IPS-15b (cell line): ENCODE data around the gene KIF1B.
A peak's percentile ranks its signal among the peaks of the same experiment; 100 is the strongest.

Experiments
- H3K27me3 ChIP-seq: one replicate; pipeline ENCODE4 v1.6.1; 2013; ENCODE audit warnings: low read length; ENCODE audit not compliant: control insufficient read depth, insufficient read depth
- H3K36me3 ChIP-seq: one replicate; pipeline ENCODE4 v1.6.1; 2013; ENCODE audit warnings: low read length; ENCODE audit not compliant: control insufficient read depth, insufficient read depth
- H3K4me1 ChIP-seq: one replicate; pipeline ENCODE4 v1.6.1; 2013; ENCODE audit warnings: mild to moderate bottlenecking, low read length; ENCODE audit not compliant: control insufficient read depth, insufficient read depth
- H3K4me3 ChIP-seq: one replicate; pipeline ENCODE4 v1.5.1; 2013; ENCODE audit warnings: low read depth, low read length
- H3K9ac ChIP-seq: one replicate; pipeline ENCODE4 v1.6.1; 2013; ENCODE audit warnings: low read depth, mild to moderate bottlenecking, low read length
- H3K9me3 ChIP-seq: one replicate; pipeline ENCODE4 v1.6.1; 2013; ENCODE audit warnings: mild to moderate bottlenecking, low read length; ENCODE audit not compliant: control insufficient read depth, insufficient read depth

KIF1B gene, protein sequence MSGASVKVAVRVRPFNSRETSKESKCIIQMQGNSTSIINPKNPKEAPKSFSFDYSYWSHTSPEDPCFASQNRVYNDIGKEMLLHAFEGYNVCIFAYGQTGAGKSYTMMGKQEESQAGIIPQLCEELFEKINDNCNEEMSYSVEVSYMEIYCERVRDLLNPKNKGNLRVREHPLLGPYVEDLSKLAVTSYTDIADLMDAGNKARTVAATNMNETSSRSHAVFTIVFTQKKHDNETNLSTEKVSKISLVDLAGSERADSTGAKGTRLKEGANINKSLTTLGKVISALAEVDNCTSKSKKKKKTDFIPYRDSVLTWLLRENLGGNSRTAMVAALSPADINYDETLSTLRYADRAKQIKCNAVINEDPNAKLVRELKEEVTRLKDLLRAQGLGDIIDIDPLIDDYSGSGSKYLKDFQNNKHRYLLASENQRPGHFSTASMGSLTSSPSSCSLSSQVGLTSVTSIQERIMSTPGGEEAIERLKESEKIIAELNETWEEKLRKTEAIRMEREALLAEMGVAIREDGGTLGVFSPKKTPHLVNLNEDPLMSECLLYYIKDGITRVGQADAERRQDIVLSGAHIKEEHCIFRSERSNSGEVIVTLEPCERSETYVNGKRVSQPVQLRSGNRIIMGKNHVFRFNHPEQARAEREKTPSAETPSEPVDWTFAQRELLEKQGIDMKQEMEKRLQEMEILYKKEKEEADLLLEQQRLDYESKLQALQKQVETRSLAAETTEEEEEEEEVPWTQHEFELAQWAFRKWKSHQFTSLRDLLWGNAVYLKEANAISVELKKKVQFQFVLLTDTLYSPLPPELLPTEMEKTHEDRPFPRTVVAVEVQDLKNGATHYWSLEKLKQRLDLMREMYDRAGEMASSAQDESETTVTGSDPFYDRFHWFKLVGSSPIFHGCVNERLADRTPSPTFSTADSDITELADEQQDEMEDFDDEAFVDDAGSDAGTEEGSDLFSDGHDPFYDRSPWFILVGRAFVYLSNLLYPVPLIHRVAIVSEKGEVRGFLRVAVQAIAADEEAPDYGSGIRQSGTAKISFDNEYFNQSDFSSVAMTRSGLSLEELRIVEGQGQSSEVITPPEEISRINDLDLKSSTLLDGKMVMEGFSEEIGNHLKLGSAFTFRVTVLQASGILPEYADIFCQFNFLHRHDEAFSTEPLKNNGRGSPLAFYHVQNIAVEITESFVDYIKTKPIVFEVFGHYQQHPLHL (N-terminal part only)

DNA sequence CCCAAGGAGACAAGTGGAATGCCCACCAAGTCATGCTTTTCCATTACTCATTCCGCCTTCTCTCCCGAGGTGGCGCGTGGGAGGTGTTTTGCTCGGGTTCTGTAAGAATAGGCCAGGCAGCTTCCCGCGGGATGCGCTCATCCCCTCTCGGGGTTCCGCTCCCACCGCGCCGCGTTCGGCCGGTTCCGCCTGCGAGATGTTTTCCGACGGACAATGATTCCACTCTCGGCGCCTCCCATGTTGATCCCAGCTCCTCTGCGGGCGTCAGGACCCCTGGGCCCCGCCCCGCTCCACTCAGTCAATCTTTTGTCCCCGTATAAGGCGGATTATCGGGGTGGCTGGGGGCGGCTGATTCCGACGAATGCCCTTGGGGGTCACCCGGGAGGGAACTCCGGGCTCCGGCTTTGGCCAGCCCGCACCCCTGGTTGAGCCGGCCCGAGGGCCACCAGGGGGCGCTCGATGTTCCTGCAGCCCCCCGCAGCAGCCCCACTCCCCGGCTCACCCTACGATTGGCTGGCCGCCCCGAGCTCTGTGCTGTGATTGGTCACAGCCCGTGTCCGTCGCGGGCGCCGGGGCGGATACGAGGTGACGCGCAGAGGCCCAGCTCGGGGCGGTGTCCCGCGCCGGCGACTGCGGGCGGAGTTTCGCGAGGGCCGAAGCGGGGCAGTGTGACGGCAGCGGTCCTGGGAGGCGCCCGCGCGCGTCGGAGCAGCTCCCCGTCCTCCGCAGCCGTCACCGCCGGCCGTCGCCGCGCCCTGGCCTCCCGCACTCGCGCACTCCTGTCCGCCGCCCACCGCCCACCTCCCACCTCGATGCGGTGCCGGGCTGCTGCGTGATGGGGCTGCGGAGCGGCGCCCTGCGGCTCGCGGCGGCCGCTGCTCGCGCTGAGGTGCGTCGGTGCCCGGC lies at the start of gene KIF1B:
Gene KIF1B, plus strand, starts transcription at position 666 of the 906 bp plus-strand sequence. CDS start 21,759 bp downstream, outside the sequence.
- no peaks in the 10 kb centered on the region for H3K36me3 ChIP-seq
- peak within 1 kb of the TSS; percentile 96 for H3K4me3 ChIP-seq
- peaks cover 12% of the 10 kb centered on the region for H3K4me1 ChIP-seq
- no peaks in the 10 kb centered on the region for H3K9me3 ChIP-seq
- no peaks in the 10 kb centered on the region for H3K27me3 ChIP-seq
- H3K9ac ChIP-seq: peak within 1 kb of the TSS; percentile 89

DNA sequence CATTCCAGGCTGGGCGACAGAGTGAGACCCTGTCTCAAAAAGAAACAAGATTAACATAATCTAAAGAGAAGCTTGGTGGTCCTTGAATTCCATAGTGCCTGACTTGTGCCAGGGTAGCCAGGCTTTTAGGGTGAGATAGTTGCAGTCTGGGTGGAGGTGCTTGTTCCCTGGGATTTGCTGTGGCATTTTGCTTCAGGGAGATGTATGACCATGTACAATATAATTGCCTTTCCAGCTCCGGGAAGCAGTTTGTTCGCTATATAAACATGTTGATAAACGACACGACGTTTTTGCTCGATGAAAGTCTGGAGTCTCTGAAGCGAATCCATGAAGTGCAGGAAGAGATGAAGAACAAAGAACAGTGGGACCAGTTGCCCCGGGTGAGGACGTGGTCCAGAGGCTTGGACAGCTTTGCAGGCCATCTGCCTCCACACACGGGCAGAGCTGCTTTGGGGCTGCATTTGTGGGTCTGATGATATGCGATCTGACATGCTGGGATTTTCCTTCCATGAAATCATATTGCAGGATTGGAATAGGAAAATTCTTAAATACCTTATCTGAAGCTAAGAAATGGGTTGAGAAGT lies 49.4 kb upstream of the KIF1B start:
- Histone ChIP-seq H3K4me3 (no peak overlapping the region), H3K36me3 (peaks cover 11% of the 10 kb centered on the region), H3K27me3 (no peaks in the 10 kb centered on the region), H3K4me1 (no peaks in the 10 kb centered on the region), H3K9ac (no peak overlapping the region), H3K9me3 (no peaks in the 10 kb centered on the region)

DNA sequence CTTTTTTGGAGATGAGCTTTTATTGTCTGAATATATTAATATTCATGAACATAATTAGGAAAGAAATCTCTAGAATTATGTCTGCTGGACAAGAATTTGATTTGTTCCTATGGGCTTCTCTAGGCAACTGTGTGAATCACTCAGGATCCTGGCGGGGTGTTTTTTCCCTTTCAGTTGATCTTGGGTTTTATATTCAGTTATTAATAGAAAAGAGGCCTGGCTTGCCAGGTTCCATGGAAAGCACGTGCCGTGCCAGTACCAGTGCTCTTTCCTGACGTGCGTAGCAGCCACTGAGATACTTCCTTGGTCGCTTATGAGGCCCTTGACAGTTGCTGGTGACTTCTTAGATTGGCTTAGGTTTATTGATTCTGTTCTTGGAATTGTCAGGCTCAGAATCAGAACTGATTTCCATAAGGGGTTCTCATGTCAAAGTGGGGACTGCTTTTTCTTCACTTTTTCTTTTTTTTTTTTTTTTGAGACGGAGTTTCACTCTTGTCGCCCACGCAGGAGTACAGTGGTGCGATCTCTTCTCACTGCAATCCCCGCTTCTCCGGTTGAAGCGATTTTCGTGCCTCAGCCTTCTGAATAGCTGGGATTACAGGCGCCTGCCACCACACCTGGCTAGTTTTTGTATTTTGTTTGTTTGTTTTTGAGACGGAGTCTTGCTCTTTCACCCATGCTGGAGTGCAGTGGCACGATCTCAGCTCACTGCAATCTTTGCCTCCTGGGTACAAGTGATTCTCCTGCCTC lies 48.7 kb upstream of the KIF1B start:
- Histone ChIP-seq H3K9ac (no peak overlapping the region), H3K4me3 (no peak overlapping the region), H3K9me3 (no peaks in the 10 kb centered on the region), H3K4me1 (no peaks in the 10 kb centered on the region), H3K36me3 (peaks cover 14% of the 10 kb centered on the region), H3K27me3 (no peaks in the 10 kb centered on the region)

DNA sequence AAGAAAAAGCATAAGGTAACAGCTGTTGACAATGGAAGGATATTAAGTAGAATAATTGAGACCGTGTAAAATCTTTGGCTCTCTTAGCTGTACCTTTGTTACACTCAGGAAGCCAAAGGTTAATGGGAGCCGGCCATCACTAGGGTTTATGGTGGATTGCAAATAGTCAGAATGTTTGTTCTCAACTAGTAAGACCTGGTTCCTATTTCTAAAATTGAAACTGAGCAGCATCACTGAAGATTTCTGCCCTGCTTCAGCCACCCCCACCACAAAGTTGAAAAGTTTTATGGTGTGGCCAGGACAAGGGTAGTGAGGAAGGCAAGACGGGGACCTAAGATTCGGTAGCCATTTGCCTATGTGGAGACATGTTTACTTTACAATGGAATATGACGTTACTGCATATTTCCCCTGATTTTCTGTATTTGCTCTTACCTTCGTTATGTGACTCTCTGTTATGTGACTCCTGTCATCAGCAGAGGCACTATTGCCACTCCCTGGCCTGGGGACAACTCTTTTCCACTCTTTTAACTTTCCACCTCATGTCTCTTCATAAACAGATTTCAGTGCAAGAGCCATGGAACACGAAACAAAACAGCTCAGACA lies 41.4 kb upstream of the KIF1B start:
- H3K9ac ChIP-seq: no peak overlapping the region
- H3K9me3 ChIP-seq: no peaks in the 10 kb centered on the region
- peaks cover 30% of the 10 kb centered on the region for H3K36me3 ChIP-seq
- no peaks in the 10 kb centered on the region for H3K4me1 ChIP-seq
- H3K27me3 ChIP-seq: no peaks in the 10 kb centered on the region
- H3K4me3 ChIP-seq: no peak overlapping the region

DNA sequence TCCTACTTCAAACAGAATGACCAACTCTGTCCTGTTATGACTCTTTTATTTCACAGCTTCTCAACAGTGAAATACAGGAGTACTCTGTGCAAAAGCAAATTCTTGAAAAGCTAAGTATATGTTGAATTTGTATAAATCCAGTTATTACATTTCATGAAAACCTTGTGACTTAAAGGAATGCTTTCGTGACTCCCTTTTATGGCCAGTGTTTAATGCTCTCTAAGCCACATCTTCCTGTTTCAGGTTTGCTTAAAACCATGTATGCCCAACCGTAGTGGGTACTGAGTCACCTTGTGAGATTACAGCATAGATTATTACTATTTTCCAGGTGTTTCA lies 40.2 kb upstream of the KIF1B start:
- no peaks in the 10 kb centered on the region for H3K27me3 ChIP-seq
- H3K9me3 ChIP-seq: no peaks in the 10 kb centered on the region
- H3K9ac ChIP-seq: no peak overlapping the region
- no peak overlapping the region for H3K4me3 ChIP-seq
- no peaks in the 10 kb centered on the region for H3K4me1 ChIP-seq
- H3K36me3 ChIP-seq: peaks cover 24% of the 10 kb centered on the region

DNA sequence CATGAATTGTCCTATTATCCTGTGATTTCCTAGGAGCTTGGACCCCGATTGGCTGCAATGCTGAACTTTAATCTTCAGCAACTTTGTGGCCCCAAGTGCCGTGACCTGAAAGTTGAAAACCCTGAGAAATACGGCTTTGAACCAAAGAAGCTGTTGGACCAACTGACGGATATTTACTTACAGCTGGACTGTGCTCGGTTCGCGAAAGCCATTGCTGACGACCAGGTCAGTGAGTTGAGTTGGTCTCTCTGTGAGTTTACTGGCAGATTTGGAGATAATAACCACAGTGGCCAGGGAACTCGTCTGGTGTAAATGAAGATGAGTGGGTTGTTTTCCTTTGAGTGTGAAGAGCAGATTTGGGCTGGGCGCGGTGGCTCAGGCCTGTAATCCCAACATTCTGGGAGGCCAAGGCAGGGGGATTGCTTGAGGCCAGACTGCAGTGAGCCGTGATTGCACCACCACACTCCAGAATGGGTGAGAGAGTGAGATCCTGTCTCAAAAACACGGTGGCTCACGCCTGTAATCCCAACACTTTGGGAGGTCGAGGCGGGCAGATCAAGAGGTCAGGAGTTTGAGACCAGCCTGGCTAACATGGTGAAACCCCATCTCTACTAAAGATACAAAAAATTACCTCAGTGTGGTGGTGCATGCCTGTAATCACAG lies 39.1 kb upstream of the KIF1B start:
- no peaks in the 10 kb centered on the region for H3K27me3 ChIP-seq
- H3K4me3 ChIP-seq: no peak overlapping the region
- H3K4me1 ChIP-seq: no peaks in the 10 kb centered on the region
- no peak overlapping the region for H3K9ac ChIP-seq
- H3K9me3 ChIP-seq: no peaks in the 10 kb centered on the region
- H3K36me3 ChIP-seq: peaks cover 16% of the 10 kb centered on the region

DNA sequence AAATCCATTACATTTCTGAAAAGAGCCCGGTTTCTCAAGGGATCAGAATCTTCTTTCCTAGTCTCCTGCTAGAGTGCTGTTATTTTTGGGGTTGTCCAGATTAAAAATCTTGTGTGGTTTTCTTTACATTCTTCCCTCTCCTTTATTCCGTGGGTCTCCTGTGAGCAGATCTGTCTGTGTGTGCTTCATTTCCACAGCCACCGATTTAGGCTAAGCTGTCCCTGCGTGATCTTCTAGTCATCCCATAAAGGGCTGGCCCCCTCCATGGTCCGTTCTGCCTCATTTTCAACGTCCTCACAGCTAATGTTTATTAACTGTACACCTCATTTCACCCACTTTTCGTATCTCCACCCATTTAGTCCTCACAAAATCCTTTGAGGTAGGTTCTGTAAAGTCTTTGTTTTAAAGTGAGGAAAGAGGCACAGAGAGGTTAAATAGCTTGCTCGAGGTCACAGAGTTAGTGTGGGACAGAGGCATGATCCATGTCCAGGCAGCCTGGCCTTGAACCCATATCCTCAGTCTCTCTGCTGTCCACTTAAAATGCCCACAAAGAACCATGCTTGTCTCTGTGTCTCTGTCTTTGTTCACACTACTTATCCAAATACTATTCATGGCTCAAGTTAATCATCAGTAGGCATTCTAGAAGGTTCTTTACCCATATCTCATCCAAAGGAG lies 38.2 kb upstream of the KIF1B start:
- Histone ChIP-seq H3K9me3 (no peaks in the 10 kb centered on the region), H3K36me3 (peaks cover 15% of the 10 kb centered on the region), H3K9ac (no peak overlapping the region), H3K4me3 (no peak overlapping the region), H3K4me1 (no peaks in the 10 kb centered on the region), H3K27me3 (no peaks in the 10 kb centered on the region)

DNA sequence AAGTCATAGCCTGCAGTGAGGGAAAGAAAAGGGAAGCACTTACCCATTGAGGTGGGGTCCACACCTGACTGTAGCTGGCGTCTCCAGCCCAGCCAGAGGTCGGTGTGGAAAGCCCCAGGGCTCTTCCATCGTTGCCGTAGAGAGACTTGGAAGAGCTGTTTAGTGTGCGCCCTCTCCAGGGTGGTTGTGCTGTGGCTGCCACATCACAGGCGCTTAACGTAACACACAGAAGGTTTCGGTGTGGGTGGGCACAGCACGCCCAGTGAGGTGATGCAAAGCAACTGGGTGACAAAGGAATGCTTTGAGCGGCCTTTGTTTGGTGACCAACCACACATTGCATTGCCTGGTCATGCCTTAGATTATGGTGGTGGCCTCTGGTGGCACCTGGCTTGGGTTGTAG lies 36.8 kb upstream of the KIF1B start:
- Histone ChIP-seq H3K9me3 (no peaks in the 10 kb centered on the region), H3K36me3 (peaks cover 12% of the 10 kb centered on the region), H3K27me3 (no peaks in the 10 kb centered on the region), H3K4me3 (no peak overlapping the region), H3K9ac (no peak overlapping the region), H3K4me1 (no peaks in the 10 kb centered on the region)

DNA sequence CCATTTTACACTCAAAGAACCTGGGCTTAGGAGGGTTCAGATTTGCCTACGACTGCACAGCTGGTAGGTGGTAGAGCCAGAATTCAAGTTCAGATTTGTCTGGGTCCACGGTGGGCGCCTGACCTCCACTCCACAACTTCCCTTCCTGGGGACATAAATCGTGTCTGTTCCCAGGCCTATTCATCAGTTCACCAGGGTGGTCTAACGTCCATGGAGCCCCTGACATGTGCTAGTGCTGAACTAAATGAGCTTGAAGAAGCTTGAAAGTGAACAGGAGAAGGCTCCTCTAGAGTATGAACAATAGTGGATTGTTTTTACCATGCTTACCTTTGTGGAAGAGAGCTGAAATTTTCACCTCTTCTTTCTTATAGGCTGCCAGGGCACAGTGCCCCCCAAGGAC lies 32.5 kb upstream of the KIF1B start:
- Histone ChIP-seq H3K9ac (no peak overlapping the region), H3K27me3 (no peaks in the 10 kb centered on the region), H3K36me3 (peaks cover 13% of the 10 kb centered on the region), H3K9me3 (no peaks in the 10 kb centered on the region), H3K4me1 (peaks cover 4% of the 10 kb centered on the region), H3K4me3 (no peak overlapping the region)
